ENCODE data around the gene CDH4.

- TF ChIP-seq CTCF (optimal IDR thresholded peaks at IDR 0.05 in 1 of 3, IDR thresholded peaks at IDR 0.05 in 1 of 3, conservative IDR thresholded peaks at IDR 0.05 in 1 of 3; ENCODE audit: extremely low read depth in 1 of 3, insufficient read depth in 2 of 3, low read length in 3 of 3) (no peak), EZH2 (IDR thresholded peaks at IDR 0.05; ENCODE audit: low read length) (no peak)
These were observed 717.7 kb downstream of the CDH4 start for GRCh38 chr20:61969806-61970205.

All from keratinocyte (primary cell).